Measurements from ENCODE around the gene XYLT1.

Gene XYLT1

DNA sequence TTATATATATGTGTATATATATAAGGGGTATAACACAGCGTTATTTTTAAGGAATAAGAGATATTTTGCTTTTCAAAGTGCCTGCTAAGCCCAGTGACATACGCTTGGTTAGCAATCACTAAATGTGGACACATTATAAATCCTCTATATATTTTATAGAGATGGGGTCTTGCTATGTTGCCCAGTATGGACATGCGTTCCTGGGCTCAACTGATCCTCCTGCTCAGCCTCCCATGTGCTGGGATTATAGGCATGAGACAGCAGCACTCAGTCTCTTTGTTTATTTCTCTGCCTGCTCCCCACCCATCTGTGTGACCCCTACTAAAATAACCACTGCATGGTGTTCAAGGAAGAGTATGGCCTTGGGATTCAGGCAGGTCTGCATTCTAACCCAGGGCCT lies 63.4 kb downstream of the XYLT1 start:
- Histone ChIP-seq H3K4me3 (no peak overlapping the region), H3K27me3 (no peaks in the 10 kb centered on the region), H3K27ac (peak overlapping the region in 5 of 11 experiments; percentile 17 to 85 (median 77); a peak in 6 of 22 replicates), H3K4me2 (peak overlapping the region in 6 of 11 experiments; percentile 75 to 91 (median 87); a peak in 9 of 22 replicates), H4K20me1 (peaks cover 0 to 40% (median 5%) of the 10 kb centered on the region in 11 experiments; a peak in 8 of 22 replicates), H3K36me3 (peaks cover 0 to 59% (median 31%) of the 10 kb centered on the region in 11 experiments; a peak in 16 of 22 replicates), H3K9me3 (replicated peaks in 1 of 11) (peaks cover 0 to 14% (median 0%) of the 10 kb centered on the region in 11 experiments; a peak in 2 of 22 replicates), H3K9ac (no peak overlapping the region), H3K4me1 (peaks cover 70 to 96% (median 83%) of the 10 kb centered on the region in 10 experiments)
- no peak for TF ChIP-seq Cebpa-rat (IDR thresholded peaks at IDR 0.05)

DNA sequence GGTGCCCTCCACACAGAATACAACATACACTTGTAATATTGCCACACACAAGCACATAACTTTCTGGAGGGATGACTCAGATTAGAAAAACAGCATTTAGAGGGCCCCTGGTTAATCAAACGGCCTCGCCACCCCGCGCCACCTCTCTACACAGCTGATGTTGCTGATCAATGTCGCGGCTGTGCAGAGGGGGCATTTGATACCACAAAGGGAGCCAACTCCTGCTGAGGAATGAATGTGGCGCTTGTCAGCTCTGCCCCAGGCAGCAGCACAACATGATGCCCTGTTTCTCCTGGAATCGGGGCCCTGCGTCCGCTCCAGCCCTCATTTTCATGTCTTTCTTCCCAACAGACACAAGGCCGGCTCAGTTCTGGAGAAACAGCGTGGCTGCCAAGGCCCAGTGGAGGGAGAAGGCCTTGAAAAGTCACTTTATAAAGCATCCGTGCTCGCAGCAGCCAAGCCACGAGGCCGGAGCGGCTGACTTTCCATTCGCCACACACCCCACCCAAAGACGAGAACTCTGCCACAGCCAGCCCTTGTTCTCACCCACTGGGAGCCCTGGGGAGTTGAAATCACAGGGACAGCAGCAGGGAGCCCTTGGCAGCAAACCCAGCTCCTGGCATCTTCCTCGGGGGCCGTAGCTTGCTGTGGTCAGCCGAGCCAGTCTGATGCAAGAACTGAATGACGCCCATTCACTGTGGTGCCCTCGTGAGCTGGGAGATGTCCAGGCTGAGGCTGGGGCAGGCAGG lies 65.6 kb downstream of the XYLT1 start:
- Histone ChIP-seq H3K36me3 (peaks cover 0 to 56% (median 31%) of the 10 kb centered on the region in 11 experiments; a peak in 16 of 22 replicates), H3K4me3 (peak overlapping the region in 7 of 10 experiments; percentile 12 to 50 (median 33); a peak in 14 of 20 replicates), H3K4me2 (peak overlapping the region; percentile 75 to 93 (median 88)), H3K4me1 (peaks cover 74 to 98% (median 89%) of the 10 kb centered on the region in 10 experiments), H3K27ac (peak overlapping the region; percentile 59 to 85 (median 78); a peak in 21 of 22 replicates), H3K9ac (peak overlapping the region; percentile 58 to 79 (median 71)), H4K20me1 (peaks cover 0 to 43% (median 11%) of the 10 kb centered on the region in 11 experiments; a peak in 9 of 22 replicates), H3K27me3 (no peaks in the 10 kb centered on the region), H3K9me3 (replicated peaks in 1 of 11) (peaks cover 0 to 9% (median 0%) of the 10 kb centered on the region in 11 experiments; a peak in 2 of 22 replicates)
- no peak for TF ChIP-seq Cebpa-rat (IDR thresholded peaks at IDR 0.05)

GRCh38 chr16:17403859-17404545 lies 66.8 kb downstream of the XYLT1 start:
- no peak for TF ChIP-seq Cebpa-rat (IDR thresholded peaks at IDR 0.05)
- Histone ChIP-seq H3K27ac (peak overlapping the region in 8 of 11 experiments; percentile 77 to 85 (median 83); a peak in 17 of 22 replicates), H3K4me3 (peak overlapping the region in 1 of 10 experiments; percentile 32; a peak in 1 of 20 replicates), H3K9ac (peak overlapping the region in 9 of 11 experiments; percentile 3 to 79 (median 38); a peak in 11 of 22 replicates), H3K27me3 (no peaks in the 10 kb centered on the region), H4K20me1 (peaks cover 0 to 36% (median 15%) of the 10 kb centered on the region in 11 experiments; a peak in 9 of 22 replicates), H3K4me1 (peaks cover 62 to 95% (median 83%) of the 10 kb centered on the region in 10 experiments), H3K36me3 (peaks cover 0 to 59% (median 37%) of the 10 kb centered on the region in 11 experiments; a peak in 16 of 22 replicates), H3K9me3 (replicated peaks in 1 of 11) (peaks cover 0 to 7% (median 0%) of the 10 kb centered on the region in 11 experiments; a peak in 2 of 22 replicates), H3K4me2 (peak overlapping the region; percentile 75 to 93 (median 88))

DNA sequence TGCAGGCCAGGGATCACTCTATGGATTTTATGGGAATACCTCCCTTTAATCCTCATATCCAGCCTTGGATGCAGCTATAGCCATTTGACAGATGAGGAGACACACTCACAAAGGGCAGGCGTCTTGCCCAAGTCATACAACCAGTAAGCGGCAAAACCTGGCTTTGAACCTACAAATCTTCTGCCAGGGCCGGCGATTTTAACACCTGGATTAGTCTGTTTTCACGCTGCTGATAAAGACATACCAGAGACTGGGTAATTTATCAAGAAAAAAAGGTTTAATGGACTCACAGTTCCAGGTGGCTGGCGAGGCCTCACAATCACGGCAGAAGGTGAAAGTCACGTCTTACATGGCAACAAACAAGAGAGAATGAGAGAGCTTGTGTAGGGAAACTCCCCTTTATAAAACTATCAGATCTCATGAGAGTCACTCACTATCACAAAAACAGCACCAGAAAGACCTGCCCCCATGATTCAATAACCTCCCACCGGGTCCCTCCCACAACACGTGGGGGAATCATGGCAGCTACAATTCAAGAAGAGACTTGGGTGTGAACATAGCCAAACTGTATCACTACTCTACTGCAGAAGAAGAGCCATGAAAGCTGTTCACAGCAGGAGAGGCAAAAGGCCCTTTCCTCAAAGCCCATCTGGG lies 67.5 kb downstream of the XYLT1 start:
- Histone ChIP-seq H4K20me1 (peaks cover 0 to 36% (median 17%) of the 10 kb centered on the region in 11 experiments; a peak in 9 of 22 replicates), H3K4me3 (peak overlapping the region in 1 of 10 experiments; percentile 32; a peak in 1 of 20 replicates), H3K9me3 (replicated peaks in 1 of 11) (peaks cover 0 to 7% (median 0%) of the 10 kb centered on the region in 11 experiments; a peak in 2 of 22 replicates), H3K27ac (peak overlapping the region in 8 of 11 experiments; percentile 77 to 85 (median 83); a peak in 15 of 22 replicates), H3K36me3 (peaks cover 0 to 61% (median 34%) of the 10 kb centered on the region in 11 experiments; a peak in 16 of 22 replicates), H3K4me1 (peaks cover 55 to 95% (median 86%) of the 10 kb centered on the region in 10 experiments), H3K9ac (peak overlapping the region in 7 of 11 experiments; percentile 4 to 79 (median 55); a peak in 10 of 22 replicates), H3K27me3 (no peaks in the 10 kb centered on the region), H3K4me2 (peak overlapping the region; percentile 75 to 93 (median 88))
- no peak for TF ChIP-seq Cebpa-rat (IDR thresholded peaks at IDR 0.05)

- Histone ChIP-seq H3K27me3 (no peaks in the 10 kb centered on the region), H3K4me2 (peak overlapping the region; percentile 1 to 73 (median 58); a peak in 19 of 22 replicates), H3K27ac (peak overlapping the region in 5 of 11 experiments; percentile 3 to 38 (median 30); a peak in 5 of 22 replicates), H3K36me3 (peaks cover 0 to 76% (median 34%) of the 10 kb centered on the region in 11 experiments; a peak in 15 of 22 replicates), H3K4me3 (no peak overlapping the region), H3K9ac (peak overlapping the region in 3 of 11 experiments; percentile 15 to 50 (median 27); a peak in 4 of 22 replicates), H4K20me1 (peaks cover 0 to 51% (median 12%) of the 10 kb centered on the region in 11 experiments; a peak in 9 of 22 replicates), H3K4me1 (peaks cover 21 to 94% (median 75%) of the 10 kb centered on the region in 10 experiments), H3K9me3 (replicated peaks in 1 of 11) (no peaks in the 10 kb centered on the region)
- no peak for TF ChIP-seq Cebpa-rat (IDR thresholded peaks at IDR 0.05)
Measured at GRCh38 chr16:17397499-17397891, 73.3 kb downstream of the XYLT1 start.

DNA sequence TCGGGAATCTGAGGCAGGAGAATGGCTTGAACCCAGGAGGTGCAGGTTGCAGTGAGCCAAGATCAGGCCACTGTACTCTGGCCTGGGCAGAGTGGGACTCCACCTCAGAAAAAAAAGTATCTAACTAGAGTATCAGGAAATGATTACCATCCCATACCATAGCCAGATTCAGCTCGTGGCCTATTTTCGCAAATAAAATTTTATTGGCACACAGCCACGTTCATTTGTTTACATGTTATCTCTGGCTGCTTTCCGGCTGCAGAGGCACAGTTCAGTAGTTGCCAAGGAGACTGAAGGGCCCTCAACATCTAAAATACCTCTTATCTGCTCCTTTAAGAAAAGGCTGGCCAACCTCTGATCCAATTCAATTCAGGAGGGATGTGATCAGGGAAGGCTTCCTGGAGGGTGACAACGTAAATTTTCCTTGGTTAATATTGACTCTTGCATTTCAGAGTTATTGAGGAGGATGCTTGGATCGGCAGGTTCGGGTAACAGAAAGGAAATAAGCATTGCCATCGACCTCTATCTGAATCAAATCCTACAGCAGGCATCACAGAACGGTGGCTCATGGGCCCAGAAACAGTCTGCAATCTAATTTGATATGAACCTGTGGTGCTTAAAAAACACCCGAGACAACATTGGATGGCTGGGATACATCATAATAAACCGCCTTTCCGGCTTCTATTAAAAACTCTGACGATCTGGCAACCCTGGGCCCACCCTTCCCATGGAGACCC lies 73.8 kb downstream of the XYLT1 start:
- H3K36me3 ChIP-seq: peaks cover 0 to 73% (median 31%) of the 10 kb centered on the region in 11 experiments; a peak in 15 of 22 replicates
- peak overlapping the region in 6 of 11 experiments; percentile 3 to 38 (median 20); a peak in 5 of 22 replicates for H3K27ac ChIP-seq
- H3K4me2 ChIP-seq: peak overlapping the region; percentile 1 to 73 (median 58); a peak in 21 of 22 replicates
- no peaks in the 10 kb centered on the region for H3K9me3 ChIP-seq (replicated peaks in 1 of 11)
- no peak for TF ChIP-seq Cebpa-rat (IDR thresholded peaks at IDR 0.05)
- H3K9ac ChIP-seq: peak overlapping the region in 3 of 11 experiments; percentile 15 to 50 (median 27); a peak in 5 of 22 replicates
- peaks cover 0 to 52% (median 15%) of the 10 kb centered on the region in 11 experiments; a peak in 9 of 22 replicates for H4K20me1 ChIP-seq
- H3K27me3 ChIP-seq: no peaks in the 10 kb centered on the region
- H3K4me1 ChIP-seq: peaks cover 21 to 94% (median 75%) of the 10 kb centered on the region in 10 experiments
- no peak overlapping the region for H3K4me3 ChIP-seq

- no peaks in the 10 kb centered on the region for H3K9me3 ChIP-seq (replicated peaks in 1 of 11)
- H3K27me3 ChIP-seq: no peaks in the 10 kb centered on the region
- H3K36me3 ChIP-seq: peaks cover 0 to 73% (median 23%) of the 10 kb centered on the region in 11 experiments; a peak in 15 of 22 replicates
- H3K4me2 ChIP-seq: peak overlapping the region in 6 of 11 experiments; percentile 57 to 71 (median 62); a peak in 10 of 22 replicates
- H3K27ac ChIP-seq: 0 out of 22 replicates have a peak overlapping the region, but pooled peaks of 1 of the 11 experiments have one; percentile 30
- H3K4me3 ChIP-seq: no peak overlapping the region
- H3K9ac ChIP-seq: no peak overlapping the region
- peaks cover 0 to 50% (median 15%) of the 10 kb centered on the region in 11 experiments; a peak in 9 of 22 replicates for H4K20me1 ChIP-seq
- no peak for TF ChIP-seq Cebpa-rat (IDR thresholded peaks at IDR 0.05)
- H3K4me1 ChIP-seq: peaks cover 16 to 93% (median 73%) of the 10 kb centered on the region in 10 experiments
Measured at GRCh38 chr16:17395849-17396480, 74.8 kb downstream of the XYLT1 start.
